Hair follicular keratinocyte (primary cell): Measurements from ENCODE around the gene EP300. TPM values are rescaled to one million over a fixed set of nuclear protein-coding genes. Genes with fewer than 3 reads are reported as not detected.

Experiments used
- total RNA-seq: library from RNA; depleted of rRNA; stranded (reverse); fragments of >200 nt; gene quantifications from 2 replicates; pipeline ENCODE4 v1.2.3, GENCODE V29; 2015

Gene EP300
- total RNA-seq: 18.9 and 25.8 TPM in 2 replicates

DNA sequence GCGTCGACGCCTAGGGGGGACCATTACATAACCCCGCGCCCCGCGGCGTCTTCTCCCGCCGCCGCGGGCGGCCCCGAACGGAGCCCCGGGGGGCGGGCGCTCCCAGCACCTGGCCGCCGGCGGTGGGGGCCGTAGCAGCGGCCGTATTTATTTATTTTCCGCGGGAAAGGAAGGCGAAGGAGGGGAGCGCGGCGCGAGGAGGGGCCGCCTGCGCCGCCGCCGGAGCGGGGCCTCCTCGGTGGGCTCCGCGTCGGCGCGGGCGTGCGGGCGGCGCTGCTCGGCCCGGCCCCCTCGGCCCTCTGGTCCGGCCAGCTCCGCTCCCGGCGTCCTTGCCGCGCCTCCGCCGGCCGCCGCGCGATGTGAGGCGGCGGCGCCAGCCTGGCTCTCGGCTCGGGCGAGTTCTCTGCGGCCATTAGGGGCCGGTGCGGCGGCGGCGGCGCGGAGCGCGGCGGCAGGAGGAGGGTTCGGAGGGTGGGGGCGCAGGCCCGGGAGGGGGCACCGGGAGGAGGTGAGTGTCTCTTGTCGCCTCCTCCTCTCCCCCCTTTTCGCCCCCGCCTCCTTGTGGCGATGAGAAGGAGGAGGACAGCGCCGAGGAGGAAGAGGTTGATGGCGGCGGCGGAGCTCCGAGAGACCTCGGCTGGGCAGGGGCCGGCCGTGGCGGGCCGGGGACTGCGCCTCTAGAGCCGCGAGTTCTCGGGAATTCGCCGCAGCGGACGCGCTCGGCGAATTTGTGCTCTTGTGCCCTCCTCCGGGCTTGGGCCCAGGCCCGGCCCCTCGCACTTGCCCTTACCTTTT, at the start of gene EP300:
TSS of gene EP300 (plus strand) at position 570 of the 795 bp plus-strand sequence. CDS start 413 bp downstream, outside the sequence.

DNA sequence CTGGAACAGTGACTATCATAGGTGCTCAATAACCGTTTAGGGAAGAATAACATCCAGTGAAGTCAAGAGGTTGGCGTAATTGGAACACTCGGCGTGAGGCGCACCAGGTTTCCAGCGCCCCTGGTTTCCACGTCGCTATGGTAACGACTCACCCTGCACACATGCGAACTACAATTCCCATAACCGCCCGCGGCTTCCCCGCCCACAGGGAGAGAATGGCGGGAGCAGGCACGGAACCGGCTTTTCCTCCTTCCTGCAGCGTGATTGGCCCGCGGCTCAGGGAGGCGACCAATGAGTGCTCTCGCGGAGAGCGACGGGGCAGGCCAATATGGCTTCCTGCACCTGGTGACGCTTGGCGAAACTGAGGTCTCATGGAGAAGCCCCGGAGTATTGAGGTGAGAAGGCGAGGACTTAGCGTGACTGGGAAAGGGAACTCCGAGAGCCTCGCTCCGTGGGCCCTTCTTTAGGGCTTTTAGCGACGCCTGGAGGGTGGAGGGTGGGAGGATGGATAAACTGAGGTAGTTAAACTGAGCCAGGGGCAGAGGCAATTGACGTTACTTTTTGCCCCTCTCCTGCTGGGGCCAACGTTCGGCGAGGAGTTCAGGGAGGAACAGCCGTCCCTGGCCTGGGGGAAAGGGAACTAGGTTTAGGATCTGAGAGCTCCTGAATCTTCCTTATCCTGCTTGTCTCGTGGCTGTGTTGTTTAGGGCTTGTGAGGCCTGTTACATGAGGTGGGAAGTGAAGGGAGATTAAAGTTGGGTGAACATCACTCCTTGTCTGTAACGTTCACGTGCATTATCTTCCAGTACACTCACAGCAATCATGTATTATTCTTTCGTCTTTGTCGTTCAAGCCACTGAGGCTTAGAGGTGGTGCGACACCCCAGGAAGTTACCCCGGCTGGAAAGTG, 112.9 kb downstream of the EP300 start, which contains the start of gene L3MBTL2:
TSS of gene L3MBTL2 (plus strand) at position 321 of the 909 bp plus-strand sequence. CDS start at position 372, 51 bp downstream.

Other genes starting within 250 kb of the EP300 start
- gene ST13, start 236.0 kb upstream of the EP300 start, total RNA-seq: 111 and 118 TPM in 2 replicates
- 6.0 and 6.2 TPM in 2 replicates for gene XPNPEP3, start 235.4 kb upstream of the EP300 start, total RNA-seq
- gene DNAJB7, start 230.5 kb upstream of the EP300 start, total RNA-seq: not detected in 2 replicates
- gene RBX1, start 141.2 kb upstream of the EP300 start, total RNA-seq: 70.7 and 93.3 TPM in 2 replicates
- gene L3MBTL2, start 112.7 kb downstream of the EP300 start, total RNA-seq: 11.1 and 18.5 TPM in 2 replicates
- gene CHADL, start 148.3 kb downstream of the EP300 start, total RNA-seq: 1.9 and 3.5 TPM in 2 replicates
- gene RANGAP1, start 193.6 kb downstream of the EP300 start, total RNA-seq: 112 and 192 TPM in 2 replicates
- 36.2 and 50.3 TPM in 2 replicates for gene ZC3H7B, start 208.9 kb downstream of the EP300 start, total RNA-seq